HL-60 (cell line): ENCODE results near the gene DHRSX.
"Not testable (repeated sequence)": the region's sequence is repeated elsewhere in the genome, so short reads cannot be mapped to it uniquely, and the experiment has no call there.

ENCODE experiments used
- DNase-seq, 2 experiments: peaks; one replicate each; pipeline ENCODE4 v3.0.0-alpha.2; 2010 to 2020; ENCODE audit warnings: low read depth in 1 of 2, low spot score in 1 of 2
- H3K27ac ChIP-seq: fragments of 250-450 bp; sonication (Bioruptor Pico); replicated peaks from 2 replicates; pipeline ENCODE4 v1.5.1; 2020; ENCODE audit warnings: mild to moderate bottlenecking, moderate library complexity
- H3K27me3 ChIP-seq: fragments of 250-450 bp; sonication (Bioruptor Pico); 2 replicates; pipeline ENCODE4 v1.5.1; 2021; ENCODE audit warnings: mild to moderate bottlenecking, moderate library complexity; ENCODE audit not compliant: insufficient read depth, poor library complexity, severe bottlenecking
- H3K4me3 ChIP-seq: replicated peaks from 2 replicates; pipeline ENCODE4 v1.5.1; 2011; ENCODE audit warnings: mild to moderate bottlenecking, control low read depth, low read length; ENCODE audit not compliant: insufficient read depth
- CTCF ChIP-seq: IDR thresholded peaks from one replicate; pipeline ENCODE4 v1.5.1; 2011; ENCODE audit warnings: low read length, control low read depth, inconsistent platforms; ENCODE audit not compliant: insufficient read depth
- GABPA ChIP-seq: IDR thresholded peaks from 2 replicates; pipeline ENCODE4 v1.6.1; 2012; ENCODE audit warnings: low read depth
- POLR2AphosphoS5 ChIP-seq: IDR thresholded peaks from 2 replicates; pipeline ENCODE4 v1.6.1; 2012; ENCODE audit warnings: low read depth
- REST ChIP-seq: IDR thresholded peaks from 2 replicates; pipeline ENCODE4 v1.6.1; 2012; ENCODE audit warnings: low read depth; ENCODE audit not compliant: insufficient replicate concordance
- SPI1 ChIP-seq: IDR thresholded peaks from 2 replicates; pipeline ENCODE4 v1.6.1; 2012; ENCODE audit warnings: low read depth, mild to moderate bottlenecking, borderline replicate concordance

Gene DHRSX

GRCh38 chrX:2483398-2484060 is 17.2 kb downstream of the DHRSX start:
- H3K27me3 ChIP-seq = no peaks in the 10 kb centered on the region
- TF ChIP-seq POLR2AphosphoS5 (no peak), GABPA (no peak), SPI1 (no peak), REST (no peak), CTCF (no peak)
- no peak overlapping the region for H3K4me3 ChIP-seq
- DNase-seq = no peak
- no peak overlapping the region for H3K27ac ChIP-seq

GRCh38 chrX:2481597-2481996 is 19.2 kb downstream of the DHRSX start:
- H3K27me3 ChIP-seq, DNase-seq, H3K4me3 ChIP-seq, H3K27ac ChIP-seq: not testable (repeated sequence)

GRCh38 chrX:2479982-2480381 is 20.8 kb downstream of the DHRSX start:
- not testable (repeated sequence) for DNase-seq, H3K27me3 ChIP-seq, H3K4me3 ChIP-seq, H3K27ac ChIP-seq

GRCh38 chrX:2479420-2479780 is 21.4 kb downstream of the DHRSX start:
- Histone ChIP-seq H3K4me3 (no peak overlapping the region), H3K27me3 (no peaks in the 10 kb centered on the region), H3K27ac (no peak overlapping the region)
- no peak for DNase-seq
- no peak for TF ChIP-seq REST
- TF ChIP-seq CTCF = no peak
- no peak for TF ChIP-seq GABPA
- no peak for TF ChIP-seq SPI1
